22Rv1 (cell line): ENCODE data around the gene MAGOH.

Source experiments
- H3K27ac ChIP-seq: fragments of 450-650 bp; 2 replicates; pipeline ENCODE4 v1.5.1; 2017
- CTCF ChIP-seq: fragments of 450-650 bp; IDR thresholded peaks from 2 replicates; pipeline ENCODE4 v1.5.1; 2017; ENCODE audit warnings: mild to moderate bottlenecking
- ZFX ChIP-seq: fragments of 450-650 bp; IDR thresholded peaks from 2 replicates; pipeline ENCODE4 v1.6.1; 2017; ENCODE audit warnings: antibody characterized with exemption, borderline replicate concordance

Gene MAGOH

GRCh38 chr1:53246261-53247134 is 8.2 kb upstream of the MAGOH start:
- H3K27ac ChIP-seq, result no peak overlapping the region
- TF ChIP-seq CTCF, result no peak
- no peak for TF ChIP-seq ZFX

GRCh38 chr1:53244141-53244540 is 5.8 kb upstream of the MAGOH start:
- H3K27ac ChIP-seq, result no peak overlapping the region

GRCh38 chr1:53242381-53242780 is 4.1 kb upstream of the MAGOH start:
- no peak for TF ChIP-seq ZFX
- TF ChIP-seq CTCF, result no peak

More at GRCh38 chr1:53244141-53244540, 5.8 kb upstream of the MAGOH start:
- TF ChIP-seq CTCF (no peak), ZFX (no peak)

GRCh38 chr1:53241828-53242227 is 3.5 kb upstream of the MAGOH start:
- H3K27ac ChIP-seq, result no peak overlapping the region
- TF ChIP-seq ZFX (no peak), CTCF (no peak)

More at GRCh38 chr1:53242381-53242780, 4.1 kb upstream of the MAGOH start:
- H3K27ac ChIP-seq, result no peak overlapping the region

- H3K27ac ChIP-seq, result peak overlapping the region; percentile 56
- TF ChIP-seq ZFX, result no peak
- TF ChIP-seq CTCF, result no peak
Measured at GRCh38 chr1:53237638-53238037, 680 bp downstream of the MAGOH start.

- TF ChIP-seq ZFX (no peak), CTCF (no peak)
- H3K27ac ChIP-seq, result peak overlapping the region; percentile 93
Measured at GRCh38 chr1:53220962-53221286, 17.4 kb downstream of the MAGOH start.

GRCh38 chr1:53220171-53220961 is 18.0 kb downstream of the MAGOH start, which contains the start of gene CZIB:
TSS of gene CZIB (minus strand) at chr1:53220634. CDS start at chr1:53220575, 59 bp downstream.
- H3K27ac ChIP-seq, result peak within 1 kb of the TSS; percentile 93
- TF ChIP-seq CTCF, result no peak
- TF ChIP-seq ZFX, result no peak
